ENCODE results near the gene TJP3.
A peak's percentile ranks its signal among the peaks of the same experiment; 100 is the strongest.

The TJP3 gene

DNA sequence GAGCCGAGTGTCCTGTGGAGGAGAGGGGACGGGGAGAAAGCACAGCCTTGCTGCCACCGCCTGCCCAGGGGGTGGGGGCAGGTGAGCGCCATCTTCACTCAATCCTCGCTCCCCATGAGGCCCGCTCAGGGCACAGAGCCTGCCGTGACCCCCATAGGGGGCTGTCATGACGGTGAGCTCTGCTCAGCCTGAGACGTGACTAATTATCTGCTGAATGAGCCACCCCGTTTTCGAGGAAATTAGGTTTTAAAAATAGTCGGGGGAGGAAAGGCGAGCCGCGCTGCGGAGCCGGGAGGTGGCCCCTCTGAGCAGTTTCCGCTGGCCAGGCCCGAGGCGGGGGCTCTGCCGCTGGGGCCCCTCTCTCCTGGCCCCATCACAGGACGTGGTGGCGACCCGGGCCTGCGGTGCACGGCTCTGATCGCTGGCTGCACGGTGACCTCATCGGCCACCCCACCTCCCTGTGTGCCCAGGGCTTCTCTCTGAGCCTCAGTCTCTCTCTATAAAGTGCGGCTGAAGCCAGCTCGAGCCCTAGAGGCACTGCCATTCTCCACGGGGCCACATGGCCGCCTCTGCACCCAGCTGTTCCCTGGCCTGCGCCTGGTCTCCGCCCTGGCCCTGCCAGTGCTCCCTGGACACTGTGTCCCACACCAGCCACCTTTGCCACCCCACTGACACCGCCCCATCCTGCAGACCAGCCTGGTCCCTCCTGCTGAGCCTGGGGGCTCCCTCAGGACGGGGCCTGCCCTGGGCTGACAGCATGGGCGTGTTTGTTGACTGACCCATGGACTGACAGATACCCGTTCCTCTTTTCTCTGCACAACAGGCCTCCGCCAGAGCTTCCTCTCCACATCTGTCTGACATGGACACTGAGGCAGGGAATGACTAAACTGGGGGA is 36.3 kb upstream of the TJP3 start:
- peak in 1 of 2 donors; percentile 17 for DNase-seq

DNA sequence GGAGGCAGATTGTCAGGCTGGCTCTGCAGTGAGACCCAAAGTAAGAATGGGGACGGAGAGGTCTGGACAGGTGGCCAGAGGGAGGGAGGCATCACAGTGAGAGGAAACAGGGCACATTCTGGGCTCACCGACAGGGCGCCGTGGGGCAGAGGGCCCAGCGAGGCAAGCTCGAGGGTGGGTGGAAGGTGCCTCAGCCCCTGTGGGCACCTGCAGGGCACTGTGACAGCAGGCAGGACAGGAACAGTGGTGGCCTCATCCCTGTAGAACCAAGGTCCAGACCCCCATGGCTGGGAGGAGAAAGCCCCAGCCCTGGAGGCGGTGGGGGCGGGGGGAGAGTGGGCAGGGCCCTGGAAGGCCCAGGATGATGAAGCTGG is 35.6 kb upstream of the TJP3 start:
- DNase-seq: no peak

DNA sequence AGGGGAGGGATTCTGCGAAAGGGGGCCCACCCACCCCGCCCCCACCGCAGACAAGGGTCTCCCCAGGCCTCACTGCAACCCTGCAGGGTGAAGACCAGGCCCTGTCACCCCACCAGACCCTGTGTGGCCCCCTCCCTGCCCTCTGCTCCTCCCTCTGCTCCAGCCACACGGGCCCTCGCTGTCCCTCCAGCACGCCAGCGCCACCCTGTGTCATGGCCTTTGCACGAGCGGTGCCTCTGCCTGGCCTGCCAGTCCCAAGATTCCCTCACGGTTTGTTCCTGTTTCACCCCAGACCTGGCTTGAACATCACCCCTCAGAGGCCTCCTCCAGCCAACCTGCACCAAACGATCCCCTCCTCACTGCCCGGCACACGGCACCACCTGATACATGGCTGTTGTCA is 35.2 kb upstream of the TJP3 start:
- no peak for DNase-seq

DNA sequence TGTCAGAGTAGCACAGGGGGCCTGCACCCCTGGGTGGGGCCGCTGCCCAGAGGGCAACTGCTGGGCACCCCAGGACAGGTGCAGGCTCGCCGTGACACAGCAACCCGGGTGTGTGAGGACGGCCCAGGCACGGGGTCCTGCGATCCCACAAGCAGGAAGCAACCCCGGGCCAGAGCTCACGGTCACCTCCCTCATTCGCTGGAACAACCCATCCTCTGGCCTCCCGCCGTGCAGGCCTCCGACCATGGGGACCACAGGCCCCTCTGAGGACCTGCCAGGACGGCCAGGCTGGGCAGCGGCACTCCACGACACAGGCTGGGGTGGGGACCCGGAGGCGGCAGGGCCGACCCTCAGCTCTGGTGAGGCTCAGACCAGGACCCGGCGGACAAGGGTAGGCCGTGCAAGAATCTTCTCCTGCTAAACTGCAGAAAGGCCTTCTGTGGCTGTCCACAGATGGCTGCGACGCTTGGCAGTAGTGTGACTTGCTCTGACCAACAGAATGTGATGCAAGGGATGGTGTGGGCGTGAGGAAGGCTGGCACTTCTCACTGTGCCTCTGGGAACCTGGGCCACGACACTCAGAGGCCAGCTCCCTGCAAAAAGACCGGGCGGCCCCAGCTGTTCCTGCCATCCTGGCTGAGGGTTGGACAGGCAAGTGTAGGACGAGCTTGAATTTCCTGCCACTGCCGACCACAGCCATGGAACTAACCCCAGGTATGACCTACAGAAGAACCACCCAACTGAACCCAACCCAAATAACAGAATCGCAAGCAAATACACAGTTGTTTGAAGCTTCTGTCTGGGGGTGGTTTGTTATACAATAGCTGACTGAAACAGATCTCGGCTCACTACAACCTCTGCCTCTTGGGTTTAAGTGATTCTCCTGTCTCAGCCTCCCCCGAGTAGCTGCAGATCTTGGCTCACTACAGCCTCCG is 34.4 kb upstream of the TJP3 start:
- DNase-seq: no peak

DNA sequence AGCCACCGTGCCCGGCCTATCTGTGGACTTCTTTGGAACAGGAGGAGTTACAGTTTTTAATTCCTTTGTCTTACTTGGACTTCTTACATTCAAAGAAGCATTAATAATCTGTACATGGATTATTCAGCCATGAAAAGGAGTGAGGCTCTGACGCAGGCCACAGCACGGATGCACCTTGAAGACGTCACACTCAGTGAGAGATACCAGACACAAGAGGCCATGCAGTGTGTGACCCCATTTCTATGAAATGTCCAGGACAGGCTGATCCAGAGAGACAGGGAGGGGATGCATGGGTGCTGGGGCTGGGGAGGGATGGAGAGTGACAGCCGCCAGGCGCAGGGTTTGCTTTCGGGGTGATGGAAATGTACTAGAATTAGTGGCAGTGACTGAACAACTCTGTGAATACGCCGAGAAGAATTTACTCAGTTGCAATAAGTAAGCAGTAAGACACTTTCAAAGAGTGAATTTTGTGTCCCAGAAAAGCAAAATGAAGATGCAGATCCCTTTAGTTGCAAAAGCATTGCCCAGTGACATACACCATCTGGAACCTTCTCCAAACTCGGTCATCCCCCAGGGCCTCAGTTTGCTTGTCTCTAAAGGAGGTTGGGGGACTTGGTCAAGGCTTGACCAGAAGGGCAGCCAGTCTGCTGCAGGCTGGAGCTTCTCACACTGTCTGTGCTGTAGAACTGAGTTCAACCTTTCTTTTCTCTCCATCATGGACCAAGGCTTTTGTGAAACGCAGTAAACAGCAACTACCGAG is 33.2 kb upstream of the TJP3 start:
- DNase-seq: no peak

DNA sequence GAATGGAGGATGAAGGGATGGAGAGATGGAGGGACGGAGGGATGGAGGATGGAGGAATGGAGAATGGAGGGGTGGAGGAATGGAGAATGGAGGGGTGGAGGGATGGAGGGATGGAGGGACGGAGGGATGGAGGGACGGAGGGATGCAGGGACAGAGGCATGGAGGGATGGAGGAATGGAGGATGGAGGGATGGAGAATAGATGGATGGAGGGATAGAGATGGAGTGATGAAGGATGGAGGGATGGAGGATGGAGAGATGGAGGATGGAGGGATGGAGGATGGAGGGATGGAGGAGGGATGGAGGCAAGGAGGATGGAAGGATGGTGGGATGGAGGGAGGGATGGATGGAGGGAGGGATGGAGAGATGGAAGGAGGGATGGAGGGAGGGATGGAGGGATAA is 30.0 kb upstream of the TJP3 start:
- no peak for DNase-seq

DNA sequence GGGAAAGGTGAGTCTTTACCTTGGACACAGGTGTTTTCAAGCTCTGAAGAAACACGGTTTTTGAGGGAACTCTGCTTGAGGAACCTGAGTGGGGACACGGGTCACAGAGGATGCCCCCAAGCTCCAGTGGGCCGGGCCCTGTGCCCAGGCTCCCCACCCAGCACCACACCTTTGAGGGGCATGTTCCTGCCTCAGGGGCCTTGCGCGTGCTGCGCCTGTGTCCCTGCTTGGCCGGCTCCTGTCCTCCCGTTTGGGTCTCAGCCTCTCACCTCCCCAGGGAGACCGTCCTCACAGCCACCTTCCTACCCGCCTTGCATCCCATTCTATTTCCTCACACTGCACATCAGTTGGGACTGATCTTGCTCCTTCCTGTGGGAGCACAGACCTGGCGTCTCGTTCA is 29.0 kb upstream of the TJP3 start:
- DNase-seq: no peak

DNA sequence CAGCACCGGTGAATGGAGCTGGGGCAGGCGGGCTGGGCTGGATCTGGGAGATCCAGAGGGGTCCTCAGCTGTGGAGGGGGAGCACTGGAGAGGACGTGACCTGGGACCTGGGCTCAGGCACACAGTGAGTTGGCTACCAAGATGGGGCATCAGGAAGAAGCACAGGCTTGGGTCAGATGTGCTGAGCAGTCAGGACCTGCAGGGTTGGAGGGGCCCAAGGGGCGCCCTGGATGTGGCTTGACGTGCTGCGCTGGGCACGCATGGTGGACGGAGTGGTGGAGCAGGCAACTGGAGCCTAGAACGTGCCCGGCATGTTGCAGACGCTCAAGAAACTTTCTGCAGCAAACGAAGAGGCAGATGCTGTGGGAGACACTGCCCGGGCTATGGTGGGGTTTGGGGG is 28.6 kb upstream of the TJP3 start:
- DNase-seq: no peak

DNA sequence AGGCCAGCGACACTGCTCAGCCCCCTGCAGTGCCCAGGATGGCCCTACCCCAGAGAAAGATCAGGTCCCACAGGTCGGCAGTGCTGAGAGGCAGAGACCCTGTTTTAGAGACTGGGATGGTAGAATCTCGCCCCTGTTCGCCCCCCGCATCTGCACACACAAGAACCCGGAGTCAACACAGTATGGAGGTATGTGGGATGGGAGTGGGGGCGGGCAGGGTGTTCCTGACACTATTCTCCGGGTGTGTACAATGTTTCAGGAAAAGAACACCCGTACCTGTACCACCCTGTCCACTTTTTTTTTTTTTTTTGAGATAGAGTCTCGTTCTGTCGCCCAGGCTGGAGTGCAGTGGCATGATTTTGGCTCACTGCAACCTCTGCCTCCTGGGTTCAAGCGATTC is 27.2 kb upstream of the TJP3 start:
- no peak for DNase-seq

DNA sequence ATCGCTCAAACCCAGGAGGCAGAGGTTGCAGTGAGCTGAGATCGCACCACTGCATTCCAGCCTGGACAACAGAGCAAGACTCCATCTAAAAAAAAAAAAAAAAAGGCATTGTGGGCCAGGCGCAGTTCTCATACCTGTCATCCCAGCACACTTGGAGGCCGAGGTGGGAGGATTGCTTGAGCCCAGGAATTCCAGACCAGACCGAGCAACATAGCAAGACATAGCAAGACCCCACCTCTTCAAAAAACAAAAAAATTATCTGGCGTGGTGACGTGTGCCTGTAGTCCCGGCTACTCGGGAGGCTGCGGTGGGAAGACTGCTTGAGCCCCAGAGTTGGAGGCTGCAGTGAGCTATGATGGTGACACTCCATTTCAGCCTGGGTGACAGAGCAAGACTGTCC is 25.9 kb upstream of the TJP3 start:
- no peak for DNase-seq

DNA sequence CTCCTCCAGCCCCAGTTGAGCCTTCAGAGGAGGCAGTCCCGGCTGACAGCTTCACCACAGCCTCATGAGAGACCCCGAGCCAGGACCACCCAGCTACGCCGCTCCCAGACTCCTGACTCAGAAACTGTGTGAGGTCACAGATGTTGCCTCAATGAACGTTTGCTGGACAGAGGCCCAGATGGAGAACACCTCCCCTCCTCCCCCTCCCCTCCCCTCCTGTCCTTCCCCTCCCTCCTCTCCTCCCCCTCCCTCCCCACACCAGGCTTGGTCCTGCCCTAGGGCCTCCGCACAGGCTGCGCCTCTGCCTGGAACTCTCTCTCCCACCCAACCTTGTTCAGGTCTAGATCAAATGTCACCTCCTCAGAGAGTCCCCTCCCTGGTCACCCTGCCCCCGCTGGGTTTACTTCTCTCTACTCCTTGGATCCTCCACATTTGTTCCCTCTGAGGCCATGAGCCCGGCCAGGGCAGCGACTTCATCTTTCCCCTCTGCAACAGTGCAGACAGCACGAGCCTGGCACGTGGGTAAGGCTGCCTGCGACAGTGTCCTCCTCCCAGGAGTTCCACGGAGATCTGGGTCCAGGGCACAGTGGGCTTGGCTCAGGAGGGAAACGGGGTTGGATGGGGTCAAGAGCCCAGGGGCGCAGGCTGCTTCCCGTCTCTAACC is 25.3 kb upstream of the TJP3 start:
- DNase-seq: no peak

DNA sequence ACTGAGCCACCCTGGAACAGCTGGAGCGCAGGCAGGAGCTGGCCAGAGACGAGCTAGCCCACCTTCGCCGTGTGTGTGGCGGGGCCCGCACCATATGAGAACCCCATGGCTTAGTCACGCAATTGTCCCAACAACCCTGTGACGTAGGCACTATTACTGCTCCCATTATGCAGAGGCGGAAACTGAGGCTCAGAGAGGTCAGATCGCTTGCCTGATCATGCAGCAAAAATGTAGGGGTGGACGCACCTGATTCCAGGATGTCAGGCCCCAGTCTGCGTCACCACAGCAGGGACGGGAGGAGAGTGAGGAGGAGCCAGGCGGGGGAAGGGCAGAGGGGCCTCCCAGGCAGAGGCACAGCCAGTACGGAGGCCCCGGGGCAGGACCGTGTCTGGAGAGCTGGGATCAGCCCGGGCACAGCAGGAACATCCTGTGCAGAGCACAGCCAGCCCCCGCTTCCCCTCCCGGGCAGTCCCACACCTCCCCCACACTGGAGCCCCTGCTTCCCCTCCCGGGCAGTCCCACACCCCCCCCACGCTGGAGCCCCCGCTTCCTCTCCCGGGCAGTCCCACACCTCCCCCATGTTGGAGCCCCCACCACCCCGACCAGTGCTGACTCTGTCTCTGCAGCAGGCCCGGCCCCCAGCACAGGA is 24.7 kb upstream of the TJP3 start:
- DNase-seq: no peak

DNA sequence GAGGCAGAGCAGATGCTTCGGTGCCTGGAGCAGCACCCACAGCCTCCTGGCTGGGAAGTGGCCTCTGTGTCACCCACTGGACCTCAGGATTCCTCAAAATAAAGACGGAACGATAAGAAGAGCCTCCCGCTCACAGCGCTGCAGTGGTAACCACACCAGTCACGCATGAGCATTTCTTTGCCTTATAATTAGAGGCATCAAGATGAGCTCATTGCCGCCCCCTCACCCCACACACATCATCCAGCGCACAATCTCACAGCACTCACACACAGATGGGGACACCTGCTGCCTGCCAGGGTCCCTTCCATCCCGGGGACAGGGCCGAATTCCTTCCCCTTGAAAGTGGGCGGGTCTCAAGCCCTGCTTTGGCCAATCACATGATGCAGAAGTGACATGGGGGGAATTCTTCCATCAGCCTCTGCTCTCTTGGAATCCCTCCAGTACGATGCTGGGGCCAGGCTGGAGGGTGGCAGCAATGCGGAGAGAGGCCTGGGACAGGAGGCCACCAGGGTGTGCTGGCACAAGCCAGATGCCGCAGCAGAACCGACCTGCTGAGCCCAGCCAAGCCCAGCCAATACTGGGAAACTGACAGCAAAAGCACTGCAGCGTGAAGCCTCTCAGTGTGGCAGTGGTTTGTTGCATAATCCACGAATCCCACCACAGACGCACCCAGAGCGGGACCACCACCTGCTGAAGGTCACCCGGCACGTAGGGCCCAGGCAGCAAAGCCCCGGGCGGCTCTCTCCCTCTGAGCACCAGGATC is 23.9 kb upstream of the TJP3 start:
- no peak for DNase-seq

DNA sequence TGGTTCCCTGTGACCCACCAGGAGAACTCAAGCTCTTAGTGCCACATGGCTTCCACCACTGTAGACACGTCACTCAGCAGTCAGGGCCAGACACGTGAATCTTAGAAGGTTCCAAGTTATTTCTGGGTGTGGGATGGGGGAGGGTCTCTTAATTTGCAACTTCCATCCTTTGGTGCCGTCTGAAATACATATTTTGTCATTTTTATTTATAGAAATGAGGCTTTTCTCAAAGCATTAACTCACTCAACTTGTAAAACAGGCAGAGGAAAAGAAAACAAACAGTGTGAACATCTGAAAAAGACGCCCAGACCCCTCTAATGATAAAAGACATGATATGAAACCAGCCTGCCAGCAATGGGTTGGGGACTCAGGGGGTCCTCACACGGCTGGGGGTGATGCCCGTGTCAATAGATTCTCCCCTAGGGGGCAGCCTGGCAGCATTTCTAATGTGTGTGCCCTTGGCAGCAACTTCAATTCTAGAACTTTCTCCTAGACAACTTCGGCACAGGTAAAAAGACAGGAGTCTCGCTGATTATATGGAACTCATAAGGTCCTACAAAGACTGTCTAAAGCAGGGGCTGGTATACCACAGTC is 23.3 kb upstream of the TJP3 start:
- DNase-seq: no peak

DNA sequence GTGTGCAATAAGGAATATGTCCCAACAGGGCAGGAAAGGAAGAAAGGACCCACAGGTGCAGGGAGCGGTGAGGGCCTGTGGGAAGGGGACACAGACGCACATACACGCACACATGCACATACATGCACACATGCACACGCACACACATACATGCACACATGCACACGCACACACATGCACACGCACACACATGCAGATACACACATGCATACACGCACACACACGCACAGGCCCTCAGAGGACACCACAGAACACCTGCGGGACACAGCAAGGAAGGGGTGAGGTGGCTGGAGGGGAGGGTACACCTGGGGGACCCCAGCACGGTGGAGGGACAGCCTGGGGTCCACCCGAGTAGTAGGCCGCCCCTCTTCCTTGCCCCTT is 20.8 kb upstream of the TJP3 start:
- DNase-seq: no peak

DNA sequence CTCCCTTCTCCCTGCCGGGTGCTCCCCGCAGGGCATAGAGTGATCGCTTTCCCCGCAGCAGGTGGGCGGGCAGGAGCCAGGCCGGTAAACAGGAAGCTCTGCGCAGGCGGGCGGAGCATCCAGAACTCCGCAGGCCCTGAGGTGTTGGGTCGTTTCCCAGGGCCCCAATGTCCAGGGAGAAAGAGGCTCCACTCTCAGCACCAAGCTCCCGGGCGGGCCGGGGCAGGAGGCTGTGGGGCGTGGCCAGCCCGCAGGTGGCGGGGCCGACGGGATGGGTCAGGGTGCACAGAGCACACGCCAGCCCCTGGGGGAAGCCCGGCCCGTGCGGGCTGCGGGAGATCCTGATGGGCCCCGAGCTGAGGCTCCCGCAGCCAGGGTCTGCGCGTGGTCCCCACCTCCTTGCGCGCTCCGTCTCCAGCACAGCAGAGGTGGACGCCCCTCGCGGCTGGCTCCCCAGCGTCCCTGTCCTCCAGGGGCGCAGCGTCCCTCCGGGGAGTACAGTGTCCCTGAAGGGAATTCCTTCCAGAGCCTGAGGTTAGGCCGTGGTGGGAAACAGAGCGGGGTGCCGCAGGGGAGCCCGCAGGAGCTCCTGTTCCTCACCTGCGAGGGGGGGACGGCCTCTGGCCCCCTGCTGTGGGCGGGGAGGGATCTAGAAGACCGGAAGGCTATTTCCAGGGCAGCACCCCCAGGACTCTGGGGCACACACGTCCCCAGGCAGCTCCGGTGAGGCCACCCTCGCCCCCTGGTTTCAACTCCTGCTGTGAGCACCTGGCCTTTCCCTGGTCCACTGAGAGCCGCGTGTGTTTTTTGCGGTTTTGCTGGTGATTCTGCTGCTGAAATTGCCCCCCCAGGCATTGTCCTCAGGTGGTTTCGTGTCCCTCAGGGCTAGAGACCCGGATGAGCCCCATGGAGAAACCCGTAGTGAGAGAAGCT is 20.1 kb upstream of the TJP3 start:
- peak in 1 of 2 donors; percentile 25 for DNase-seq

DNA sequence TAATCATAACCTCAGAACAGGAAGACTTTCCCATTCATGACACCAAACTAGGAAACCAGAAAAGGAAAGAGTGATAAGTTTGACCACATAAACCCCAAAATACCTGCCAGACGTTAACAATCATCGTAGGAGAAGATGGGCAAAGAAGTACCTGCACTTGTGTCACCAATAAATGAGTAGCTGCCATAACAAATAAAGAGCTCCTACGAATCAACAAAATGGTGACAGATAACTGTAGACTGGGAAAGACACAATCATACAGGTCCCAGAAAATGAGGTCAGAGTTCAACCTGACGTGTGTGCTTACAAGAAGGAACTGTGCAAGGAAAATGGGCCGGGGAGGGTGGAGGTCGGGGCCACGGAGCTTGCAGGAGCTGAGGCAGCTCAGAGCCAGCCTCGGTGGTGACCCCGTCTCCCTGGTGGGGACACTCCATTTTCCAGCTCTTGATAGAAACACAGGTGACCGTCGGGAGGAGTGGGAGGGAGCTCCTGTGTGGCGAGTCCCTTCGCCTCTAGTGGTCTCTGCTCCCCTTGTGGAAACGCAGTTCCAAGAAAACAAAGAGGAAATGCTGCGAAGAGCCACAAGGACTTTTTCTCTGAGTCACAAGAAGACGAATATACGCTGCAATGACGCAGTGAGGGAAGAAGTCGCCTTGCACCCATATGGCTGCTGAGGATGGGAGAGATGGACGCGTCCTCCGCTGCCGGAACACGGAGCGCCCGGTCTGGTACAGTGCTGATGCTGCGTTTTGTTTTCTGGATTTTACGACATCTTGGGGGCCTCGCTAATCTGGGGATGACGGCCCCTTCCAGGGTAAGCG is 17.4 kb upstream of the TJP3 start:
- DNase-seq: no peak

DNA sequence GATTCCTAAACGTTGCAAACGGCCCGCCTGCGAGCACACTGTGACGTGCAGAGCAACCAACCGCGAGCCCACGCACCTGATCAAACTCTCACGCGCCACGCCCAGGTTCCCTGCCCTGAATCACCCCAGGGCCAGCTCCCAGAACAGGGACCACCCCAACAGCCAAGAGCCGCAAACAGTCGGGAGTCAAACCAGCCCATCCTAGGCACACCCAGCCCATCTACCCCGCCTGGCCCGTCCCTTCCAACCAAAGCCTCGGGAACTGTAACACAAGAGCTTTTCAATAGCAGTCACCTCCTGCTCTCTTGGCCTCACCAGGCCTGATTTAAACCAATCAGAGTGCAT is 16.8 kb upstream of the TJP3 start:
- no peak for DNase-seq

DNA sequence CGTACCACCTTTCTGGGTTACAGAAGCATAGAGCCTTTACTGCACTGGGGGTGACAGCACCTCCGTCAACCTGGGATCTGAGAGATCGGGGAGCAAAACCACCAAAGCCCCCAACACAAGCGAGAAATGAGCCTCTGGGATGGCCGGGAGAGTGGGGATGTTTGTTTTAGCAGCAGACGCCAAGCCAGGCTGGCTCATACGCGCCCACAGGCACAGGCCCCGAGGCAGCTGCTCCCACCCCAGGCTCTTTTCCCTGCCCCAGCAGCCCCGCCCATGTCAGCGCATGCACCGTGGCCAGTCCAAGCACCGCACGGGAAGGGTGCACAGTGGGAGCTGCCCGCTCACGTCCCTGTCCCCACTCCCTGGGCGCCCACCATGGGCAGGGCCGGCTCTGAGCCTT is 16.5 kb upstream of the TJP3 start:
- DNase-seq: no peak

Measured in activated CD4-positive, alpha-beta T cell treated with anti-CD3 and anti-CD28 coated beads for 4 hours (primary cell).